Hindlimb muscle (tissue), 1 donor: Measurements from ENCODE around the gene CADPS2. TPM values are rescaled to one million over a fixed set of nuclear protein-coding genes. Genes with fewer than 3 reads are reported as not detected.

Source experiments
- DNase-seq: peaks from one replicate; pipeline ENCODE4 v3.0.0-alpha.2; 2013
- polyA plus RNA-seq: library from polyadenylated mRNA; unstranded; fragments of 120-200 nt; gene quantifications from one replicate; pipeline ENCODE4 v1.2.1, GENCODE V29; 2013; ENCODE audit not compliant: insufficient read length

CADPS2 gene
- polyA plus RNA-seq, 1 donor, result 6.0 TPM

GRCh38 chr7:122595885-122596284 is 290.4 kb downstream of the CADPS2 start:
- no peak for DNase-seq

GRCh38 chr7:122588621-122589020 is 297.6 kb downstream of the CADPS2 start:
- DNase-seq, result no peak

- DNase-seq, result no peak
Observed at GRCh38 chr7:122584676-122585251, 301.5 kb downstream of the CADPS2 start.

GRCh38 chr7:122578350-122578749 is 307.9 kb downstream of the CADPS2 start:
- DNase-seq, result no peak

GRCh38 chr7:122577449-122578003 is 308.7 kb downstream of the CADPS2 start:
- no peak for DNase-seq

GRCh38 chr7:122572706-122573105 is 313.6 kb downstream of the CADPS2 start:
- DNase-seq, result no peak

- DNase-seq, result no peak
Observed at GRCh38 chr7:122561326-122561725, 324.9 kb downstream of the CADPS2 start.

- DNase-seq, result no peak
Observed at GRCh38 chr7:122556873-122557542, 329.3 kb downstream of the CADPS2 start.

GRCh38 chr7:122556219-122556618 is 330.0 kb downstream of the CADPS2 start:
- no peak for DNase-seq

GRCh38 chr7:122553761-122554160 is 332.5 kb downstream of the CADPS2 start:
- no peak for DNase-seq

- DNase-seq, result no peak
Observed at GRCh38 chr7:122552769-122553168, 333.5 kb downstream of the CADPS2 start.

- DNase-seq, result no peak
Observed at GRCh38 chr7:122550545-122550944, 335.7 kb downstream of the CADPS2 start.

- DNase-seq, result no peak
Observed at GRCh38 chr7:122549578-122549977, 336.7 kb downstream of the CADPS2 start.

- no peak for DNase-seq
Observed at GRCh38 chr7:122546496-122546895, 339.8 kb downstream of the CADPS2 start.

GRCh38 chr7:122544463-122544862 is 341.8 kb downstream of the CADPS2 start:
- DNase-seq, result no peak

- no peak for DNase-seq
Observed at GRCh38 chr7:122543891-122544290, 342.4 kb downstream of the CADPS2 start.

- no peak for DNase-seq
Observed at GRCh38 chr7:122543166-122543565, 343.1 kb downstream of the CADPS2 start.

- no peak for DNase-seq
Observed at GRCh38 chr7:122535086-122535485, 351.2 kb downstream of the CADPS2 start.

- no peak for DNase-seq
Observed at GRCh38 chr7:122532406-122533269, 353.6 kb downstream of the CADPS2 start.

- peak; percentile 23 for DNase-seq
Observed at GRCh38 chr7:122528879-122529481, 357.3 kb downstream of the CADPS2 start.

GRCh38 chr7:122525355-122525754 is 360.9 kb downstream of the CADPS2 start:
- no peak for DNase-seq

- DNase-seq, result no peak
Observed at GRCh38 chr7:122521767-122522166, 364.5 kb downstream of the CADPS2 start.
